Dendritic cell treated with granulocyte-macrophage colony-stimulating factor and Interleukin-4, amounts not matched to agents 40 ng/mL and 50 ng/mL, for 4 days (primary cell): Measurements from ENCODE around the gene DNAJC7.
"Not testable (repeated sequence)": the region's sequence is repeated elsewhere in the genome, so short reads cannot be mapped to it uniquely, and the experiment has no call there.

Experiments
- H3K27ac Mint-ChIP-seq: one replicate; pipeline ENCODE4 v1.8.0; 2022; ENCODE audit warnings: mild to moderate bottlenecking, mixed read lengths
- H3K27me3 Mint-ChIP-seq: one replicate; pipeline ENCODE4 v1.8.0; 2022; ENCODE audit warnings: mild to moderate bottlenecking, mixed read lengths
- H3K36me3 Mint-ChIP-seq: one replicate; pipeline ENCODE4 v1.8.0; 2022; ENCODE audit warnings: low read depth, mixed read lengths
- H3K4me1 Mint-ChIP-seq: one replicate; pipeline ENCODE4 v1.8.0; 2022; ENCODE audit warnings: low read depth, mixed read lengths
- H3K4me3 Mint-ChIP-seq: one replicate; pipeline ENCODE4 v1.8.0; 2022; ENCODE audit warnings: mild to moderate bottlenecking, moderate library complexity, mixed read lengths
- H3K9me3 Mint-ChIP-seq: one replicate; pipeline ENCODE4 v1.8.0; 2022; ENCODE audit warnings: mixed read lengths
- intact Hi-C: fragments of 100-400 bp; cut with micrococcal nuclease; formaldehyde crosslinking; loops from one replicate; pipeline ENCODE4 v1.15.0; 2022

The DNAJC7 gene

DNA sequence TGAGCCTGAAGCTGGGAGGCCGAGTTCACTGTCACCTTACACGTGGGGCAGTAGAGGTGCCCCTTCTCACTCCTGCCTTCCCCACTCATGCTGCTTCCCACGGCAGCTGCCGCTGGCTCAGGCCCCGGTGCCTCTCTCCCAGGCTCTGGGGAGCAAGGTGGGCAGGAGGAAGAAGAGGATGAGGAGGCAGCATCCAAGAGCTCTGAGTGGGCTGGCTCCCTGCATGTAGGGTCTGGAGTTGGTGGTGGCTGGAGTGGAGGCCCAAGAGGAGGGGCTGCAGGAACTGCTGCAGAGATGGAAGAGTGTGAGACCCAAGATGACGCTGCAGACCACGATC, 11.5 kb upstream of the DNAJC7 start:
- Mint-ChIP-seq H3K27ac (peak overlapping the region; percentile 43), H3K36me3 (peaks cover 20% of the 10 kb centered on the region), H3K27me3 (no peaks in the 10 kb centered on the region), H3K9me3 (no peaks in the 10 kb centered on the region), H3K4me3 (no peak overlapping the region), H3K4me1 (peaks cover 50% of the 10 kb centered on the region)
- intact Hi-C loops = loop anchor here (10.0 kb wide), 1 partner anchor 256 kb away; the partner anchor contains the start of gene STAT5A

DNA sequence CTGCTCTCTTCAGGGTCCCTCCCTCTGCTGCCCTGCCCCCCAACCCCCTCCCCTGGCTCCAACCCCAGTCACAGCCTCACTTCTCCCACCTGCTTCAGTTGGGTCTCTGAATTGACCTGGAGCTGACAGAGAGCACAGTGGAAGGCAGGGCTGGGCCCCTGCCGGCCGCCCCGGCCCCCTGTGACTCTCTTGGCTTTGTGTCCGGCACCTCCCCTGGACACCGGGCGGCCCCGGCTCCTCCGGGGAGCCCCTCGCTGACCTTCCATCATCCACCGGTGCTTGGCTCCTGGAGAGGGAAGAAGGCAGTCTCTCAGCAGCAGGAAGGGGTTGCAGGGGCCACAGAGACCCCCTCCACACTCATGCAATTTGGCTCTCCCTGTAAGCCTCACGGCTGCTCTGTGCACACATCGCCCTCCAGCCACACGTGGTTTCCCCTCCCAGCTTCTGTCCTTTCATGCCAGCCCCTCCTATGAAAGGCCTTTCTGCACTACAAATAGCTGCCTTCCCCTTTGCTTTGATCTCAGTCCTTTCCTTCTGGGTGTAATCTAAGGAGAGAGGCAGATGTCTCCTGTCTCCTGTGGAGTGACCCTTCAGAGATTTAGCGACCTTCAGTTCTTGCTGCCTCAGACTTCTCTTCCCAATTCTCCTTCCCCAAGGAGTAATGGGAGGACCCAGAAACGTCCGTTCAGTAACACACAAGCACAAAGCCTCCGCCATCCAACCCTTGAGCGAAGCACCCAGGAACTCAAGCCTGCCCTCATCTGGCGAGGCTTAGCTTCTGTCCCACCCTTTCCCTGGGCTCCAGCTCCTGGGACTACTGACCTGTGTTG, 10.9 kb upstream of the DNAJC7 start:
- no peak overlapping the region for H3K4me3 Mint-ChIP-seq
- intact Hi-C loops = loop anchor here (10.0 kb wide), 1 partner anchor 257 kb away; the partner anchor contains the start of gene STAT5A
- H3K9me3 Mint-ChIP-seq = no peaks in the 10 kb centered on the region
- peaks cover 26% of the 10 kb centered on the region for H3K36me3 Mint-ChIP-seq
- peak overlapping the region; percentile 43 for H3K27ac Mint-ChIP-seq
- peaks cover 53% of the 10 kb centered on the region for H3K4me1 Mint-ChIP-seq
- H3K27me3 Mint-ChIP-seq = no peaks in the 10 kb centered on the region

DNA sequence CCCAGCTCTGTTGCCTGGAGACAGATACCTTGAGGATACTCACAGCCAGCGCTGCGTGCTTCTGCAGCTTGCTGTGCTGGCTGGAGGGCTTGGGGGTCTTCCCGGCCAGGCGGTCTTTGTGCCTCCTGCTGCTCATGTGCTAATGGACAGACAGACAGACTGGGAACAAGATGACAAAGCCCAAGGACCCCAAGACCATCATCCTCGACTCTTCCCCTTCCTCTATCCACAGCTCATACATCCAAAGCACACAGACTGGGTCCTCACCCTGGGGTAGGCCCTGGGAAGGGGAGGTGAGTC, 10.3 kb upstream of the DNAJC7 start:
- no peak overlapping the region for H3K4me3 Mint-ChIP-seq
- H3K36me3 Mint-ChIP-seq = peaks cover 32% of the 10 kb centered on the region
- peak overlapping the region; percentile 43 for H3K27ac Mint-ChIP-seq
- H3K9me3 Mint-ChIP-seq = no peaks in the 10 kb centered on the region
- H3K4me1 Mint-ChIP-seq = peaks cover 58% of the 10 kb centered on the region
- intact Hi-C loops = loop anchor here (10.0 kb wide), 1 partner anchor 257 kb away; the partner anchor contains the start of gene STAT5A
- no peaks in the 10 kb centered on the region for H3K27me3 Mint-ChIP-seq

DNA sequence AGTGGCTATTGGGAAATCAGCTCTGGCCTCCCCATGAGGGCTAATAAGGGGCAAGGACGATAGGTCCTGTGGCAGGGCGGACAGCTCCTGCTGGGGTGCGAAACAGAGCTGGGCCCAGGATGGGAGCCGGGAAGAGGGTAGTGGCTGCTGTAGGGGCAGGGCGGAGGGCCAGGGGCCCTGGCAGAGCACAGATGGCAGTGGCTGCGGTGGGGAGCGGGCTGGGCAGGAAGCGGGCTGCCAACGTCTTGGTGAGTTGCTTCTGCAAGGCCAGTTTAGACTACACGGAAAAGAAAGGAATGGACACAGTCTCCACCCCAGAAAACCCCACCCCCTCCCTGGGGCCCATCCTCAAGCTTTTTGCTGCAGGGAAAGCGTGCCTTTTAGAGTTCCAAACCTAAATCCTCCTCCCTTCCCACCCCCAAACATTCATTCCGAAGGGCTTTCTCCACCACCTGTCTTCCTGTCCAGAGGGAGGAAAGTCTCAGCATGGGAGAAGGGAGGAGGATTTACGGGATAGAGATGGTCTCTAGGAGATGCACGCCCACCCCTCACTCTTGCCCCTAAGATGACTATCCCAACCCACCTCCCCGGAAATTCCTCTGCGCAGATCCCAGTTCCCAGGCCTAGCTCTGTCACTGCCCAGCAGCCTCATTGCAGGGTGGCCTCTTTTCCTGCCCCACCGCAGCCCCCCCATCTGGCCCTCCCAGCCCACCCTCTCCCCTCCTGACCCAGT, 9.8 kb upstream of the DNAJC7 start:
- intact Hi-C loops = loop anchor here (10.0 kb wide), 1 partner anchor 258 kb away; the partner anchor contains the start of gene STAT5A
- Mint-ChIP-seq H3K4me3 (no peak overlapping the region), H3K27me3 (no peaks in the 10 kb centered on the region), H3K36me3 (peaks cover 37% of the 10 kb centered on the region), H3K9me3 (no peaks in the 10 kb centered on the region), H3K4me1 (peaks cover 64% of the 10 kb centered on the region), H3K27ac (peak overlapping the region; percentile 44)

DNA sequence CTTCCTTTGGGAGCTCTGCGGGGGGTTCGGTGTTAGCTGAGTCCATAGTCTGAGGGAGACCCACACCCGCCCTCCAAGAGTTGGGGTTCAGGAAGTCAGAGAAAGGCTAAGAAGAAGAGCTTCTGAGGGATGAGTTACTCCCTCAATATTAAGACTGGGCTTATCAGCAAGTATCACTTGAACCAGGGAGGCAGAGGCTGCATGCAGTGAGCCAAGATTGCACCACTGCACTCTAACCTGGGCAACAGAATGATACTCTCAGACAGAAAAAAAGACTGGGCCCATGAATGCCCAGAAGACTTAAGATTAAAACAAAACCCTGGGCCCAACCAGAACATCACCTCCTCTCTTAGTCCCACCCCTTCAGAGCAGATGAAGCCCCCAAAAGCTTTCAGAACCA, 8.7 kb upstream of the DNAJC7 start:
- Mint-ChIP-seq H3K27ac (peak overlapping the region; percentile 44), H3K9me3 (no peaks in the 10 kb centered on the region), H3K27me3 (no peaks in the 10 kb centered on the region), H3K4me1 (peaks cover 74% of the 10 kb centered on the region), H3K36me3 (peaks cover 48% of the 10 kb centered on the region), H3K4me3 (no peak overlapping the region)
- intact Hi-C loops = loop anchor here (2.0 to 10.0 kb wide), 2 partner anchors 91 to 259 kb away; partner anchors contain the start of gene STAT5A

DNA sequence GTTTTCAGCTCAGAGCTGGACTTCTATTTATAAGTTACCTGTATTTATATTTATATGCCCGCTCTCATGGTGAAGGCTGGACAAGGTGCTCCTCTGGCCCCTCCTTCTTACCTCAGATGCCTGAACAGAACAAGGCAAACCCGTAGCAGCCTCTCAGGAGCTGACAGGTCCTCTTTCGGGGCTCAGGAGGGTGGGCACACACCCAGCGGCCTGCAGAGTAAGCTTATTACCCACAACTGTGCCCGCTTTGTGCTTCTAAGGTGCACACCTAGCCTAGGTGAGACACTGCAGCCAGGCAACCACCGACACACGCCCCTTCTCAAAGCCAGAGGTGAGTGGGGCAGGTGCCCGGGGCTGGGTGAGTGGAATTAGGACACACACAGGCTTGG, 7.9 kb upstream of the DNAJC7 start:
- no peaks in the 10 kb centered on the region for H3K9me3 Mint-ChIP-seq
- H3K36me3 Mint-ChIP-seq = peaks cover 53% of the 10 kb centered on the region
- H3K4me3 Mint-ChIP-seq = no peak overlapping the region
- intact Hi-C loops = loop anchor here (2.0 to 10.0 kb wide), 2 partner anchors 92 to 260 kb away; partner anchors contain the start of gene STAT5A
- H3K27me3 Mint-ChIP-seq = no peaks in the 10 kb centered on the region
- peak overlapping the region; percentile 95 for H3K27ac Mint-ChIP-seq
- peaks cover 80% of the 10 kb centered on the region for H3K4me1 Mint-ChIP-seq

DNA sequence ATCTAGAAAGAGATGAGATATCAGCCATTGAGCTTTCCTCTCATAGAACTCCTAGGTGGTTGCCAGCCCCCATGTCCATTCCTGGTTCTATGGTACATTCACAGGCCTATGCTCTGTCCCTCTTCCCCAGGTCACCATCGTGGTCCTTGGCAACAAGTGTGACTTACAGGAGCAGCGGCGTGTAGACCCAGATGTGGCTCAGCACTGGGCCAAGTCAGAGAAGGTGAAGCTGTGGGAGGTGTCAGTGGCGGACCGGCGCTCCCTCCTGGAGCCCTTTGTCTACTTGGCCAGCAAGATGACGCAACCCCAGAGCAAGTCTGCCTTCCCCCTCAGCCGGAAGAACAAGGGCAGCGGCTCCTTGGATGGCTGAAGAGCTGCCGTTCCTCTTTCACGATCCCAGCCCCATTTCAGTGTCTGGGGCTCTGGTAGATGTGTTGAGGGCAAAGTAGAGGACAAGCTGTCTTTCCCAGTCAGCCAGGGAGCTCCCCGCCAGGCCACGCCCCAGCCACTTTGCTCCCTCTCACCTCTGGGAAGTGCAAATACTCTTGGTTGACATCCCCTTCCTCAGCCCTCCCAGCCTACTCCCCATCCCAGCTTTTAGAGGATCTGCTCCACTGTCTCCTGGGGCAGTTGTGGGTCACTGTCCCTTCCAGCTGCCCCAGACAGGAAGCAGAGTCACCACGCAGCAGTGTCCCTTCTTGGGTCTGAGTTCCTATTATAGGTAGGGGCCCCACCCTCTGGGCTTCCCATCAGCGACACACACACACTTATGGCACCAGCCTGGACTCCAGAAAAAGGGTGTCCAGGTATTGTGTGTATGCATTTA, 6.5 kb upstream of the DNAJC7 start:
- intact Hi-C loops = loop anchor here (2.0 to 10.0 kb wide), 2 partner anchors 93 to 261 kb away; partner anchors contain the start of gene STAT5A
- Mint-ChIP-seq H3K4me3 (peak overlapping the region; percentile 54), H3K36me3 (peaks cover 53% of the 10 kb centered on the region), H3K9me3 (no peaks in the 10 kb centered on the region), H3K27ac (peak overlapping the region; percentile 95), H3K27me3 (no peaks in the 10 kb centered on the region), H3K4me1 (peaks cover 88% of the 10 kb centered on the region)

DNA sequence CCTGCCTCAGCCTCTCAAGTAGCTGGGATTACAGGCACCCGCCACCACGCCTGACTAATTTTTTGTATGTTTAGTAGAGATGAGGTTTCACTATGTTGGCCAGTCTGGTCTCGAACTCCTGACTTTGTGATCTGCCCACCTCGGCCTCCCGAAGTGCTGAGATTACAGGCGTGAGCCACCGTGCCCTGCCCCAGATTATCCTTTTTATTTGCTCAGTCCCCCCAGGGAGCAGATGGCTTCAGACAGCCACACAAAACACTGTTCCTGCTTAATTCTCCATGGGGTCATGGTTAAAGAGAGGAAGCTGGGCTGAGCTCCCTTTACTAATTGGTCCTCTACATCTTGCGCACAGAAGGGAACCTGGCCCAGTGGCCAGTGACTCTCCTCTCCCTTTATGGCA, 3.6 kb upstream of the DNAJC7 start:
- Mint-ChIP-seq H3K4me1 (peaks cover 77% of the 10 kb centered on the region), H3K4me3 (peak overlapping the region; percentile 82), H3K27ac (peak overlapping the region; percentile 85), H3K36me3 (peaks cover 65% of the 10 kb centered on the region)
- H3K27me3 Mint-ChIP-seq, H3K9me3 Mint-ChIP-seq: not testable (repeated sequence)
- intact Hi-C loops = loop anchor here (10.0 kb wide), 1 partner anchor 264 kb away; the partner anchor contains the start of gene STAT5A

DNA sequence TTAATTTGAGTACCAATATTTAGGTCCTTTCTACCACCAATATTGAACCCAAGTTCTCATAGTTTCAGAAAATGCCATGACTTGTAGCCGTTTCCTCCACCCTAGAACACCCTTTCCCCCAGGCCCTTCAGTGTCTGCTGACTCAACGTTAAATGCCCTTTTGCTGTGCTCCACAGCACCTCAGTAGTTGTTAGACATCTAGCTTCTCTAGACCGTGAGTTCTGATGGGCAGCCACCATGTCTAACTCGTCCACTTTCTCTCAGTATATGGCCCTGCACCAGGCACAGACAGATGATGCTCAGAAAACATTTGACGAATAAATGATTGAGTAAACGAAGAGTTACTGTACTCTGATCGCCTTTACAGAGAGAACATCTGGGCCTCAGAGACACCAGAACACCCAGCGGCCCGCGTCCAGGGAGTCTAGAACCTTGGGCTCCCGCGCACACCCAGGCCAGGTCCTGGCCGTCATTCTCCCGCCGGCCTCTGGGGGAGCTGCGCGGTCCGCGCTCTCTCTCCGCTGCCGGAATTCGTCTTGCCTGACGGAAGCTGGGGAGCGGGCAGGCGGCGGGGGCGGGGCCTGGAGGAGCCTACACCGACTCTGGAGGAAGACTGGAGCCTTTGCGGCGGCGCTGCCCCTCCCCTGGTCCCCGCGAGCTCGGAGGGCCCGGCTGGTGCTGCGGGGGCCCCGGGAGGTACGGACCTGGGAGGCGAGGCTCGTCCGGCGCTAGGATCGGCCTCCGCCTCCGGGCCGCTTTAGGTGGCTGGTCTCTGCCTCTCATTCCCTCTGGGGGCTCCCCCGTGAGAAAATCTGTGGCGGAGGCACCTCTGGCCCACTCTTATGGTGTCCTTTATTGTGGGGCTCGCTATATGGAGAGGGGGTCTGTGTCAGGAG, 2.5 kb upstream of the DNAJC7 start, which contains the start of gene NKIRAS2:
TSS of gene NKIRAS2 (plus strand) at position 582 of the 896 bp plus-strand sequence. CDS start 1,488 bp downstream, outside the sequence.
- H3K4me1 Mint-ChIP-seq = peaks cover 78% of the 10 kb centered on the region
- intact Hi-C loops = loop anchor here (5.0 to 10.0 kb wide), 2 partner anchors 163 to 265 kb away; partner anchors contain the start of genes KCNH4 and STAT5A
- peak within 1 kb of the TSS; percentile 85 for H3K27ac Mint-ChIP-seq
- H3K4me3 Mint-ChIP-seq = peak within 1 kb of the TSS; percentile 82
- H3K36me3 Mint-ChIP-seq = peaks cover 68% of the 10 kb centered on the region
- no peaks in the 10 kb centered on the region for H3K9me3 Mint-ChIP-seq
- H3K27me3 Mint-ChIP-seq = no peaks in the 10 kb centered on the region

DNA sequence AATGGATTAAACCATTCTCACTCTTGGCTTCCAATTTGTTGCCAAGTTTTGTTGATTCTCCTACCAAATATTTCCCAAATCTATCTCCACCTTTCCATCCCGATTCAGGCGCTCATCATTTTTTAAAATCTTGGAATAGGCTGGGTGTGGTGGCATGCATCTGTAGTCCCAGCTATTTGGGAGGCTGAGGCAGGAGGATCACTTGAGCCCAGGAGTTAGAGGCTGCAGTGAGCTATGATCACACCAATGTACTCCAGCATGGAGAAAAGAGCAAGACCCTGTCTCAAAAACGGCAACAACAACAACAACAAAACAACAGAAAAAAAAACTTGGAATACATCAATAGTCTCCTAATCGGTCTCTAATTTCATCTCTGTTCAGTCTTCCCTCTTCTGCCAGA, 1.7 kb upstream of the DNAJC7 start:
- H3K9me3 Mint-ChIP-seq = no peaks in the 10 kb centered on the region
- peaks cover 63% of the 10 kb centered on the region for H3K36me3 Mint-ChIP-seq
- H3K4me1 Mint-ChIP-seq = peaks cover 70% of the 10 kb centered on the region
- H3K27me3 Mint-ChIP-seq = no peaks in the 10 kb centered on the region
- no peak overlapping the region for H3K27ac Mint-ChIP-seq
- H3K4me3 Mint-ChIP-seq = no peak overlapping the region
- intact Hi-C loops = loop anchor here (5.0 kb wide), 1 partner anchor 163 kb away; the partner anchor contains the start of gene KCNH4

DNA sequence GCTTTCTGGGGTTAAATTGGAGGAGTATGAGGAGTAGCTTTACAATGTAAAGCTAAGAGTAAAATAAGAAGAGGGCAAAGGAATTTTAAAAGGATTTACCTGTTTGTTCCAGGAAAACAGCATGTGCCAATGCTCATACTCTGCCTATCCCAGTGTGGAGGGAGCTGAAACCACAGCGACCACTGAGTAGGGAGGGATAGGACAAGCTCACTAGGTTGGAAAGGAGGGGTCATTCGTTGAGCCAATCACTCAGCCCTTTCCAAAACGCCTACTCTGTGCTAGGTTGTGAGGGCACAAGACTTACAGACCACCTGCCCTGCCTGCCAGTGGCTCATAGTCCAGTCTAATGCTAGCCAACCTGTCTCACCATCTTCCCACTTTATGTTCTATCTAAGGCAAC, 1.1 kb upstream of the DNAJC7 start:
- intact Hi-C loops = loop anchor here (5.0 kb wide), 1 partner anchor 164 kb away; the partner anchor contains the start of gene KCNH4
- H3K27ac Mint-ChIP-seq = peak overlapping the region; percentile 99
- H3K27me3 Mint-ChIP-seq = no peaks in the 10 kb centered on the region
- H3K4me3 Mint-ChIP-seq = peak overlapping the region; percentile 99
- peaks cover 57% of the 10 kb centered on the region for H3K36me3 Mint-ChIP-seq
- no peaks in the 10 kb centered on the region for H3K9me3 Mint-ChIP-seq
- peaks cover 68% of the 10 kb centered on the region for H3K4me1 Mint-ChIP-seq

DNA sequence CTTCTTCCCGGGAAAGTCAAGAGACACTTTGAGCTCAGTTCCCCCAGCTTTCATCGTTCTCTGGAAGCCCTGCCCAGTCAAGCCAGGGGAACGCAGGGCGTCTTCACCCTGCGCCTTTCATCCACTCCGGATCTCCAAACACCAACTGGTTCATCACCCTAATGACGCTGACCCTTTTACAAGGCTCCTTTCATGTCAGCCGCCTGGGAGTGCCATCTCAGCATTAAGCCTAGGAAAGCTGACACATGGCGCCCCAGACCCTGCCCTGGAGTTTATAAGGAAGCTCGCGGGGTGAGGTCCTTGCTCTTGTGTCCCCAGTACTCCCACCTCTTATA, 594 bp upstream of the DNAJC7 start:
- Mint-ChIP-seq H3K27me3 (no peaks in the 10 kb centered on the region), H3K27ac (peak overlapping the region; percentile 99), H3K4me1 (peaks cover 70% of the 10 kb centered on the region), H3K9me3 (no peaks in the 10 kb centered on the region), H3K36me3 (peaks cover 54% of the 10 kb centered on the region), H3K4me3 (peak overlapping the region; percentile 99)
- intact Hi-C loops = loop anchor here (2.0 to 5.0 kb wide), 2 partner anchors 51 to 164 kb away; partner anchors contain the start of genes CNP and KCNH4
